GM10847 (cell line): Measurements from ENCODE around the gene CLDN5.

Experiments used
- POLR2A ChIP-seq: IDR thresholded peaks from 2 replicates; pipeline ENCODE4 v1.6.1; 2011; ENCODE audit not compliant: insufficient read length; ENCODE audit errors: extremely low read depth

The CLDN5 gene

DNA sequence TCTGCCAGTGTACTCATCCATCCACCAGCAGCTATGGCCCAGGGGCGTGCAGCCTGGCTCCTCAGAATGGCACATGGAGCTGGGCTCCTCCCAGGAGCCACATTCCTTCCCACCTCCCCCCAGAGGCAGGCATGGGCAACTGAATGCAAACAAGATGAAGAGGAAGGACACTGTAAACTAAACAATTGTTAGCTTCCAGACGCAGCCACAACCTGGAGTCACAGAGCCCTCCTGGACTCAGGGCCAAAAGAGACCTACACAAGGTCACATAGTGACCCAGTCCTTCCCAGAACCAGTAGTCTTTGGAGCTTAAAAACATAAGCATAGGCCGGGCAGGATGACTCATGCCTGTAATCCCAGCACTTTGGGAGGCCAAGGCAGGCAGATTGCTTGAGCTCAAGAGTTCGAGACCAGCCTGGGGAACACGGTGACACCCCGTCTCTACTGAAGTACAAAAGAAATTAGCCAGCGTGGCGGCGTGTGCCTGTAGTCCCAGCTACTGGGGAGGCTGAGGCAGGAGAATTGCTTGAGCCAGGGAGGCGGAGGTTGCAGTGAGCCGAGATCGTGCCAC is 30.7 kb upstream of the CLDN5 start:
- no peak for TF ChIP-seq POLR2A

DNA sequence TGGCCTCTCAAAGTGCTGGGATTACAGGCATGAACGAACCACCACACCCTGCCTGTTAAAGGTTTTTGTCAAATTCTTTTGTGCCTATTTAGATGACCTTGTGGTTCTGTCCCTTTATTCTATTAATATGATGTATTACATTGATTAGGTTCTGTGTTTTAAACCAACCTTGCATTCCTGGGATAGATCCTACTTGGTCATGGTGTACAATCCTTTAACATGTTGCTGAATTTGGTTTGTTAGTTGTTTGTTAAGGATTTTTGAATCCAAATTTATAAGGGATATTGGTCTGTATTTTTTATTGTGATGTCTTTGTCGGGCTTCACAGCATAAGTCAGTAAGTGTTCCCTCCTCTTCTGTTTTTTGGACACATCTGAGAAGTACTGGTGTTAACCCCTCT is 29.0 kb upstream of the CLDN5 start:
- TF ChIP-seq POLR2A: no peak

DNA sequence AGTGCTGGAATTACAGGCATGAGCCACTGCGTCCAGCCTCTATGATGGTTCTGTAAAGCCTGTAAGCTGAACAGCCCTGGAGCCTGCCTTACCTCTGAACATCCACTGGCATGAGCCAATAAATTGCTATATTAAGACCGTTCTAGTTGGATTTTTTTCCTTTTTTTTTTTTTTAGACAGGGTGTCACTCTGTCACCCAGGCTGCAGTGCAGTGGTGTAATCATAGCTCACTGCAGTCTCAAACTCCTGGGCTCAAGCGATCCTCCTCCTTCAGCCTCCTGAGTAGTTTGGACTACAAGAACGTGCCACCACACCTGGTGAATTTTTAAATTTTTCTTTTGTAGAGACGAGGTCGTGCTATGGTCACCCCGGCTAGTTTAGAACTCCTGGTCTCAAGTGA is 26.2 kb upstream of the CLDN5 start:
- TF ChIP-seq POLR2A: no peak

DNA sequence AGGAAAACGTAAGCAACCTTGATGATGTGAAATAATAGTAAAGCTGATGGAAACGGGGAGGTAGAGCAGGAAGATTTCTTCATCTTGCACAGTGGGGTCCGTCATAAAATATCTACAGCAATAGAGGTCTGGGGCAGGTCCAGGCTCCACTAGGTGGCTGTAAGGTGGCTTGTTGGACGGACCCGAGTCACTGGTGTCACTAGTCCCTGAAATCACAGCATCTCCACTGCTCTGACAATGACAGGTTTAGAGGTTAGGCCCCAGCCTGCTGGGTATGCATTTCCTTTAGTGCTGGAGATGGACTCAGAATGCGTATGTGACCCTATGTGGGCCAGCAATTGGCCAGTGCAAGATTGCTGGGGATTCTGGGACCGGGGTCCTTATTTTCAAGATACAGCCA is 25.2 kb upstream of the CLDN5 start:
- TF ChIP-seq POLR2A: no peak

DNA sequence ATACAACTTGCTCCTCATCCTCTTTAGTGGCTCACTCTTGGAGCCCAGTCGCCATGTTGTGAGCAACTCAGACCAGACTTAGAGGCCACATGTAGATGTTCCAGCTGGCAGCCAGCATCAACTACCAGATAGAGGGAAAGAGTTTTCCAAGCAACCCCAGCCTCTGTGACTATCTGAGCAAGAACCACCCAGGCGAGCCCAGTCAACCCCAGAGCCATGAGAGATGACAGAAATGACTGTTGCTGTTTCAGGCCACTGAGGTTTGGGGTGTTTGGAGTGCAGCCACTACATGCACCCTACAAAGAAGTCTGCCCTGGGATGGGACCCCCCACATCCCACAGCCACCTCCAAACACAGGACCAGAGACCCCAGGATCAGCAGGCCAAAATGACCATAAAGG is 24.8 kb upstream of the CLDN5 start:
- no peak for TF ChIP-seq POLR2A

DNA sequence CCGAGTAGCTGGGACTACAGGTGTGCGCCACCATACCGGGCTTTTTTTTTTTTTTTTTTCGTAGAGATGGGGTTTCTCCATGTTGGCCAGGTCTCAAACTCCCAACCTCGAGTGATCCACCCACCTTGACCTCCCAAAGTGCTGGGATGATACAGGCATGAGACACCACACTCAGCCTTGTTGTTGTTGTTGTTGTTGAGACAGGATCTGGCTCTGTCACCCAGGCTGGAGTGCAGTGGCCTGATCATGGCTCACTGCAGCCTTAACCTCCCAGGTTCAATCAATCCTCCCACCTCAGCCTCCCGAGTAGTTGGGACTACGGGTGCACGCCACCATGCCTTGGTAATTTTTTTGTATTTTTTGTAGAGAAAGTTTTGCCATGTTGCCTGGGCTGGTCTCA is 23.4 kb upstream of the CLDN5 start:
- no peak for TF ChIP-seq POLR2A

DNA sequence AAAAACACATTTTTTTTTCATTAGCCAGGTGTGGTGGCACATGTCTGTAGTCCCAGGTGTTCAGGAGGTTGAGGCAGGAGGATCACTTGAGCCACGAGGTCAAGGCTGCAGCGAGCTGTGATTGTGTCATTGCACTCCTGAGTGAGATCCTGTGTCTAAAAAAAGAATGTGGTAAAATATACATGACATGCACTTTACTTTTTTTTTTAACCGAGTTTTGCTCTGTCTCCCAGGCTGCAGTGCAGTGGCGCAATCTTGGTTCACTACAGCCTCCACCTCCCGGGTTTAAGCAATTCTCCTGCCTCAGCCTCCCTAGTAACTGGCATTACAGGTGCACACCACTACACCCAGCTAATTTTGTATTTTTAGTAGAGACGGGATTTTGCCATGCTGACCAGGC is 22.5 kb upstream of the CLDN5 start:
- no peak for TF ChIP-seq POLR2A

DNA sequence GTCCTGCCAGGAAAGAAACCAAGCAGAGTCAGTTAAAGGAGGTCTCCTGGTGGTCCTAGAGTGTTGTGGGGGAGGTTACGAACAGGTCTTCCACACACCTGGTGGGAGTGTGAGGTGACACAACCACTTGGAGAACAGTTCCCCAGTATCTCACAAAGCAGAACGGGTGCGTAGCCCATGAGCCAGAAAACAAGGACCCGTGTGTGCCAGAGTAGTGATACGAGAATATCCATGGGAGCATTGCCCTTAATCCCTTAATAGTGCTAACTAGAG is 21.7 kb upstream of the CLDN5 start:
- no peak for TF ChIP-seq POLR2A

DNA sequence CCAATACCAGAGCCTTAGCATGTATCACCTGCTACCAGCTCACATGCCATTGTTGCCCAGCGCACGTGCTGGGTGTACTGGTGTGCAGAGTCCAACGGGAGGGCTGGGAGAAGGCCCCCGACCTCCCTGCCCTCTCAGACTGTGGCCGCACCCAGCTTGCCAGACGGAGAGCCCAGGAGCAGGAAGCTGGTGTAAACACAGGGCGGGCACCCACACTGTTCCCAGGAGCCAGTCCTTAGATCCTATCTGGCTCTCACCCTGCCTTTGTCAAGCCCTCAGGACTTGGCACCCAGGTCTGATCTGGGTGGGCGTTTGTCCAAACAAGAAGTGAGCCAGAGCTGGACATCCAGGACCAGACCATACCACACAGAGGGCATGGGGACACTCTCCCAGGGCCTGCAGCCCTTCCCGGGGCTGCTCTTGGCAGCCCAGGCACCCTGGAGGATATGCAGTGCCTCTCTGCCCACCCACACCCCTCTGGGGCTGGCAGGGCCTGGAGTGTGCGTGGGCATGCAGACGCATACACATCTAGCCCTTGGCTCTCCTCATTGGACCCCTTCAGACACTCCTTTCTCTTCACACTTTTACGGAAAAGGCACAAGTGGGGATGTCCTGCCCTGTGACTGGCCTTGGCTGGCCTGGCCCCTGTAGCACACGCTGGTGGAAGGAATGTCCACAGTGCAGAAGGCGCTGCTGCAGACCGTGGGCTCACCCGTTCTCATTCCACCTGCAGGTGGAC is 19.9 kb upstream of the CLDN5 start:
- TF ChIP-seq POLR2A: no peak

DNA sequence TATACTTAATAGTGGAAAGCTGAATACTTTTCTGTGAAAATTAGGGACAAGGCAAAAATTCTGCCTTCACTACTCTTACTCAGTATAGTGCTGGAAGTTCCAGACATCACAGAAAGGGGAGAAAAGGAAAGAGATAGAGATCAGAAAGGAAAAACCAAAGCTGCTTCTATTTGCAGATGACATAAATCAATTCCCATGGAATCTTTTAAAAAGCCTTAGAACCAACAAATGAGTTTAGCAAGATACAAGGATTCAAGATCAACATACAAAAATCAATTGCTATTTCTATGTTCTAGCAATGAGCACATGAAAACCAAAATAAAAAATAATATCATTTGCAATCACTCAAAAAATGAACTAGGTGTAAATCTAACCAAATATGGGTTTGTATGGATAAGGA is 16.2 kb upstream of the CLDN5 start:
- TF ChIP-seq POLR2A: no peak

DNA sequence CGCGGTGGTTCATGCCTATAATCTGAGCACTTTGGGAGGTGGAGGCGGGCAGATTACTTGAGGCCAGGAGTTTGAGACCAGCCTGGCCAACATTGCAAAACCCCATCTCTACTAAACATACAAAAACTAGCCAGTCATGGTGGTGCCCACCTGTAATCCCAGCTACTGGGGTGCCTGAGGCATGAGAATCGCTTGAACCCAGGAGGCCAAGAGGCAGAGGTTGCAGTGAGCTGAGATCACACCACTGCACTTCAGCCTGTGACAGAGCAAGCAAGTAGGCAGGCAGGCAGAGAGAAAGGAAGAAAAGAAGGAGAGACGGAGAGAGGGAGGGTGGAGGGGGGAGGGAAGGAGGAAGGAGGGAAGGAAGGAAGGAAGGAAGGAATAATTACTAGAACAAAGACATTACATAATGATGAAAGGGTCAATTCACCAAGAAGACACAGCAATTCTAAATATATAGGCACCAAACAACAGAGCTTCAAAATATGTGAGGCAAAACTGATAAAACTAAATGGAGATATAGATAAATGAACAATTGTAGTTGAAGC is 13.8 kb upstream of the CLDN5 start:
- no peak for TF ChIP-seq POLR2A

DNA sequence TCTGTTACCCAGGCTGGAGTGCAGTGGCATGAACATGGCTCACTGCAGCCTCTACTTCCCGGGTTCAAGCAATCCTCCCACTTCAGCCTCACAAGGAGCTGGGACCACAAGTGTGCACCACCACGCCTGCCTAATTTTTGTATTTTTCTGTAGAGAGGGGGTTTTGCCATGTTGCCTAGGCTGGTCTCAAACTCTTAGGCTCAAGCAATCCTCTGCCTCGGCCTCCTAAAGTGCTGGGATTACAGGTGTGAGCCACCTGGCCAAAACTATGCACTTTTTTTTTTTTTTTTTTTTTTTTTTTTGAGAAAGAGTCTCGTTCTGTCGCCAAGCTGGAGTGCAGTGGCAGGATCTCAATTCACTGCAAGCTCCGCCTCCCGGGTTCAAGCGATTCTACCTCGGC is 12.4 kb upstream of the CLDN5 start:
- TF ChIP-seq POLR2A: no peak

DNA sequence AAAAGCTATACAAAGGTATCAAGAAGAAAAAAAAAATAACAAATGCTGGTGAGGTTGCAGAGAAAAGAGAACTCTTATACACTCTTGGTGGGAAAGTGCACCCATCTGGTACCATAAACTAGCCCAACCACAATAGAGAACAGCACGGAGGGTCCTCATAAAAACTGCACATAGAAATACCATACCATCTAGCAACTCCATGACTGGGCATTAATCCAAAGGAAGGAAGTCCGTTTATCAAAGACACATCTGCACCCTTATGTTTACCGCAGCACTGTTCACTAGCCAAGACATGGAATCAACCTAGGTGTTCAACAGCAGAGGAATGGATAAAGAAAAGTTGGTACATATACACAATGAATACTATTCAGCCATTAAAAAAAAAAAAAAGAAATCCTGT is 10.8 kb upstream of the CLDN5 start:
- TF ChIP-seq POLR2A: no peak

DNA sequence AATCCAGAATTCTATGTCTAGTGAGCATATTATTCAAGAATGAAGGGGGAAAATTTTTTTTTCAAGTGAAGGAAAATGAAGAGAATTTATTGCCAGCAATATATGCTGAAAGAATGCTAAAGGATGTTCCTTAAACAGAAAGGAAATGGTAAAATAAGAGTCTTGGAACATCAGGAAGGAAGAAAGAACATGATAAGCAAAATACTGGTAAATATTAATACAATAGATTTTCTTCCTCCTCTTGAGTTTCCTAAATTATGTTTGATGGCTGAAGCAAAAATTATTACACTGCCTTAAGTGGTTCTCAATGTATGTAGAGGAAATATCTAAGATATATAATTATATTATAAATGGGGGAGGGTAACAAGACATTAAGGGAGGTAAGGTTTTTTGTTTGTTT is 9.6 kb upstream of the CLDN5 start:
- TF ChIP-seq POLR2A: no peak

DNA sequence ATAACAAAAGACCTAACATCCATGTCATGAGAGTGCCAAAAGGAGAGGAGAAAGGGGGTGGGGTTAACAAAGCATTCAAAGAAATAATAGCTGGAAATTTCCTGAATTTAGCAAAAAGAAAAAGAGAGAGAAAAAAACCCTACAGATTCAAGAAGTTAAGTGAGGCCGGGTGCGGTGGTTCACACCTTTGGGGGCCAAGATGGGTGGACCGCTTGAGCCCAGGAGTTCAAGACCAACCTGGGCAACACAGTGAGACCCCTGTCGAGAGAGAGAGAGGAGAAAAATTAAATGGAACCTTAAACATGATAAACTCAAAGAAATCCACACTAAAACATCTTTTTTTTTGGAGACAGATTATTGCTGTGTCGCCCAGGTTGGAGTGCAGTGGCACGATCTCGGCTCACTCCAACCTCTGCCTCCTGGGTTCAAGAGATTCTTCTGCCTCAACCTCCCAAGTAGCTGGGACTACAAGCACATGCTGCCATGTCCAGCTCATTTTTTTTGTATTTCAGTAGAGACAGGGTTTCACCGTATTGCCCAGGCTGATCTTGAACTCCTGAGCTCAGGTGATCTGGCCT is 8.9 kb upstream of the CLDN5 start:
- TF ChIP-seq POLR2A: no peak

DNA sequence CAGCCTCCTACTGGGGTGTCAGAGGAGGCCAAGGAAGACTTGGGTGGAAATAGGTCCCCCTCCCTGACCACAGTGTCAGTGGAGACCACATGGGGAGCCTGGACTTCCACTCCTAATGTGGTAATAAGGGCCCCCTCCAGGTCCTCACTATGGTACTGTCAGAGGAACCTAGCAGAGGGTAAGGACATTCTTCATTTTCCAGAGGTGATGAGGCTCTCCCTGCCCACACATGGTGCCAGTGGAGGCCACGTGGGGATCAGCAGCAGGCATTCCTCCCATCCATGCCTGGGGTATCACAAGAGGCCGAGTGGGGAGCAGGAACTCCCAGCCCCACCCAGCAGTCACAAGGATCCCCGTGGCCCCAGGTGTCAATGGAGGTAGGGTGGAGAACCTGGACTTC is 6.5 kb upstream of the CLDN5 start:
- TF ChIP-seq POLR2A: no peak

DNA sequence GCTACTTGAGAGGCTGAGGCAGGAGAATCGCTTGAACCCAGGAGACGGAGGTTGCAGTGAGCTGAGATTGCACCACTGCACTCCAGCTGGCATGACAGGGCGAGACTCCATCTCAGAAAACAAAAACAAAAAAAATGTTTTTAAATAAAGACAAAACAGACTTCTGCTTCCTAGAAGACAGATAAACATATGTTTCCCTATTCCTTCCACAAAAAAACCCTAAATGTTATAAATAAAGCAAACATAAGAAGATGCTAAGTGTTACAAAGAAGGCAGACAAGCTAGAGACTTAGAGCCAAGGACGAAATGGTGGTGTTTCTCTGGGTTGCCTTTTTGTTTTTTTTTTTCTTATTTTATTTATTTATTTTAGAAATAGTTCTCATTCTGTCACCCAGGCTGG is 5.6 kb upstream of the CLDN5 start:
- TF ChIP-seq POLR2A: no peak

DNA sequence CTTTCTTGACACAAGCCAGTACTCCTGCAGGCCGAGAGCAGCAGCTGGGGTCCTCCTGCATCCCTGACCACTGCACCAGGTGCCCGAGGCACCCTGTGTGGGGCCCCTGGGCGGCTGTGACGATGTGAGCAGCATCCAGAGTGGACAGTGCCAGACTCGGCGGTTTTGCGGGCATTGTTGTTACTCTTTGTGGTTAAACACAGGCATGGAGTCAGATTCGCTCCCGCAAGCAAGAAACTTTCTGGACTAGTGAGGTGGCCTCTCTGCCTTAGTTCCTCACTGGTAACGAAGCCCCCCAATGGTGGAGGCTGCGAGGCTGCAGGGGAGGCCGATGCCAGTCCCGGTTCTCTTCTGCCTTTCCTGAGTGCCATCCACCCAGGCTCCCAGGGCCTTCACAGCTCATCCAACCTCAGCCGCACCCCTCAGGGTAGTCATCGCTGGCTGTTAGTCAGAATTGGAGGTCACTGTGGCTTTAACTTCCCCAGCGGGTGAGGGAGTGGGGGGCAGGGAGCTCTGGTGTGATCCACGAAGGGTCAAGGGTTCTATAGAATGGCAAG is 3.7 kb upstream of the CLDN5 start:
- no peak for TF ChIP-seq POLR2A
